Measurements from ENCODE around the gene GPC2. TPM values are rescaled to one million over a fixed set of nuclear protein-coding genes. Genes with fewer than 3 reads are reported as not detected.
A peak's percentile ranks its signal among the peaks of the same experiment; 100 is the strongest.
"Not testable (repeated sequence)": the region's sequence is repeated elsewhere in the genome, so short reads cannot be mapped to it uniquely, and the experiment has no call there.

The GPC2 gene
- total RNA-seq, 1 donor from 2014 or later = 50.6 TPM

GRCh38 chr7:100192969-100193368 is 15.8 kb upstream of the GPC2 start:
- Mint-ChIP-seq H3K4me1 (no peaks in the 10 kb centered on the region), H3K27me3 (ENCODE audit: low read depth) (peaks cover 5% of the 10 kb centered on the region), H3K36me3 (no peaks in the 10 kb centered on the region), H3K4me3 (no peak overlapping the region), H3K27ac (no peak overlapping the region), H3K9me3 (no peaks in the 10 kb centered on the region)
- DNase-seq (ENCODE audit: low spot score in 2 of 2, unreplicated experiment in 2 of 2) = no peak
- TF ChIP-seq CTCF (IDR thresholded peaks at IDR 0.05; ENCODE audit: unreplicated experiment) = no peak

- not testable (repeated sequence) for H3K27ac Mint-ChIP-seq; H3K27me3 Mint-ChIP-seq (ENCODE audit: low read depth); DNase-seq (ENCODE audit: low spot score in 2 of 2, unreplicated experiment in 2 of 2); H3K4me3 Mint-ChIP-seq; H3K9me3 Mint-ChIP-seq; H3K4me1 Mint-ChIP-seq; H3K36me3 Mint-ChIP-seq
These were observed 15.2 kb upstream of the GPC2 start for GRCh38 chr7:100192281-100192862.

GRCh38 chr7:100191775-100192174 is 14.6 kb upstream of the GPC2 start:
- Mint-ChIP-seq H3K9me3 (no peaks in the 10 kb centered on the region), H3K36me3 (no peaks in the 10 kb centered on the region), H3K4me3 (no peak overlapping the region), H3K4me1 (no peaks in the 10 kb centered on the region), H3K27ac (no peak overlapping the region), H3K27me3 (ENCODE audit: low read depth) (no peaks in the 10 kb centered on the region)
- TF ChIP-seq CTCF (IDR thresholded peaks at IDR 0.05; ENCODE audit: unreplicated experiment) = no peak
- no peak for DNase-seq (ENCODE audit: low spot score in 2 of 2, unreplicated experiment in 2 of 2)

- Mint-ChIP-seq H3K27me3 (ENCODE audit: low read depth) (no peaks in the 10 kb centered on the region), H3K4me3 (no peak overlapping the region), H3K27ac (no peak overlapping the region), H3K4me1 (peaks cover 3% of the 10 kb centered on the region), H3K36me3 (no peaks in the 10 kb centered on the region), H3K9me3 (no peaks in the 10 kb centered on the region)
- no peak for DNase-seq (ENCODE audit: low spot score in 2 of 2, unreplicated experiment in 2 of 2)
- TF ChIP-seq CTCF (IDR thresholded peaks at IDR 0.05; ENCODE audit: unreplicated experiment) = no peak
These were observed 13.0 kb upstream of the GPC2 start for GRCh38 chr7:100190048-100190711.

GRCh38 chr7:100189061-100189460 is 11.9 kb upstream of the GPC2 start:
- no peaks in the 10 kb centered on the region for H3K9me3 Mint-ChIP-seq
- H3K4me1 Mint-ChIP-seq = peaks cover 3% of the 10 kb centered on the region
- no peaks in the 10 kb centered on the region for H3K27me3 Mint-ChIP-seq (ENCODE audit: low read depth)
- no peak overlapping the region for H3K4me3 Mint-ChIP-seq
- peak; percentile 25 for TF ChIP-seq CTCF (IDR thresholded peaks at IDR 0.05; ENCODE audit: unreplicated experiment)
- no peak overlapping the region for H3K27ac Mint-ChIP-seq
- no peaks in the 10 kb centered on the region for H3K36me3 Mint-ChIP-seq
- no peak for DNase-seq (ENCODE audit: low spot score in 2 of 2, unreplicated experiment in 2 of 2)

GRCh38 chr7:100185726-100186125 is 8.5 kb upstream of the GPC2 start:
- Mint-ChIP-seq H3K4me3 (no peak overlapping the region), H3K36me3 (no peaks in the 10 kb centered on the region), H3K27me3 (ENCODE audit: low read depth) (peaks cover 17% of the 10 kb centered on the region), H3K27ac (no peak overlapping the region), H3K4me1 (peaks cover 3% of the 10 kb centered on the region), H3K9me3 (no peaks in the 10 kb centered on the region)
- no peak for DNase-seq (ENCODE audit: low spot score in 2 of 2, unreplicated experiment in 2 of 2)
- TF ChIP-seq CTCF (IDR thresholded peaks at IDR 0.05; ENCODE audit: unreplicated experiment) = no peak

GRCh38 chr7:100183090-100183489 is 5.9 kb upstream of the GPC2 start:
- DNase-seq (ENCODE audit: low spot score in 2 of 2, unreplicated experiment in 2 of 2); H3K27ac Mint-ChIP-seq; H3K9me3 Mint-ChIP-seq; H3K36me3 Mint-ChIP-seq; H3K4me1 Mint-ChIP-seq; H3K4me3 Mint-ChIP-seq: not testable (repeated sequence)
- H3K27me3 Mint-ChIP-seq (ENCODE audit: low read depth) = peaks cover 17% of the 10 kb centered on the region

GRCh38 chr7:100182616-100183015 is 5.4 kb upstream of the GPC2 start:
- DNase-seq (ENCODE audit: low spot score in 2 of 2, unreplicated experiment in 2 of 2); H3K4me1 Mint-ChIP-seq; H3K4me3 Mint-ChIP-seq; H3K36me3 Mint-ChIP-seq; H3K27ac Mint-ChIP-seq; H3K9me3 Mint-ChIP-seq: not testable (repeated sequence)
- peaks cover 17% of the 10 kb centered on the region for H3K27me3 Mint-ChIP-seq (ENCODE audit: low read depth)

- not testable (repeated sequence) for H3K36me3 Mint-ChIP-seq; DNase-seq (ENCODE audit: low spot score in 2 of 2, unreplicated experiment in 2 of 2); H3K4me3 Mint-ChIP-seq; H3K9me3 Mint-ChIP-seq; H3K27ac Mint-ChIP-seq
- Mint-ChIP-seq H3K27me3 (ENCODE audit: low read depth) (peaks cover 17% of the 10 kb centered on the region), H3K4me1 (peaks cover 14% of the 10 kb centered on the region)
These were observed 2.9 kb upstream of the GPC2 start for GRCh38 chr7:100180084-100180483.

Measured in mesothelial cell of epicardium (in vitro differentiated cells).